ENCODE data around the gene TMPRSS3.

TMPRSS3 gene

DNA sequence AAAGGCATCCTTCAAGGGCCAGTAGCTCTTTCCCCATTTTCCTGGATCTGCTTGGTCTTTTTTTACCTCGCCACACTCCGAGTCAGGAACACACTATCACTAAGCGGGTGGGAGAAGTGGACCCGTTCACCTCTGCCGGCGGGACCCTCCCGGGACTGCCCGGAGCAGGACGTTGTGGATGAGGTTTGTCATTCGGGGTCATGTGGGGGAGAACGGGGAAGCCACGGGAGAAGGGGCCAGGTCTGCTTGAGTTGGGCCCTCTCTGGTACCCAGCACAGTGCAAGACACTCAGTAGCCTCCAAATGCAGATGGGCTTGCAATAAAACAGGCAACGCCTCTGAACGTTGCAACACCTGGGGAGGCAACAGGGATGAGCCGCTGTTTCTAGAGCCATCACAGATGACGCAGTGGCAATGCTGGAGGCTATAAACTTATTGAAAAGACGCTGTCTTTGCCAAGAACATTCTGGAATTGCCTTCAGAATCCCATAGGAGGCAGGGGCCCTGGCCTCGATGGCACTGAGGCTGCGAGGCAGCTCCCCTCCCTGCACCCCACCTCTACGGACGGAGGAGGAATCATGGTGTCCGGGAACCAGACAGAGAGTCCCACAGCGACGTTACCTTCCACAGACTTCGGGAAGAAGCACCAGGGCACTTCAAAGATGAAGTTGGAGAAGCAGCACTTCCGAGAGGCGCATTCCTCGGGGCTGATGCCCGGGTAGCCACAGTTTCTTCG lies 48.8 kb downstream of the TMPRSS3 start:
- CTCF ChIA-PET, result interaction anchor here (1.8 kb wide), 1 partner anchor 37 kb away, joined by 5 read pairs; no protein-coding TSS in a partner anchor
- Histone ChIP-seq H3K4me1 (ENCODE audit: control insufficient read depth, insufficient read depth, low read length) (no peaks in the 10 kb centered on the region), H3K9me3 (ENCODE audit: control insufficient read depth, insufficient read depth, low read depth, low read length) (no peaks in the 10 kb centered on the region), H3K4me3 (ENCODE audit: low read depth, low read length) (no peak overlapping the region), H3K36me3 (ENCODE audit: control insufficient read depth in 2 of 2, insufficient read depth in 1 of 2, low read length in 2 of 2) (no peaks in the 10 kb centered on the region), H3K27ac (ENCODE audit: extremely low read depth, low read depth, low read length) (no peak overlapping the region)
- POLR2A ChIA-PET, result no interaction called here
- no peak for TF ChIP-seq ZNF843 (tag by site-specific recombination; IDR thresholded peaks at IDR 0.05)
- TF ChIP-seq, protein P1, sequence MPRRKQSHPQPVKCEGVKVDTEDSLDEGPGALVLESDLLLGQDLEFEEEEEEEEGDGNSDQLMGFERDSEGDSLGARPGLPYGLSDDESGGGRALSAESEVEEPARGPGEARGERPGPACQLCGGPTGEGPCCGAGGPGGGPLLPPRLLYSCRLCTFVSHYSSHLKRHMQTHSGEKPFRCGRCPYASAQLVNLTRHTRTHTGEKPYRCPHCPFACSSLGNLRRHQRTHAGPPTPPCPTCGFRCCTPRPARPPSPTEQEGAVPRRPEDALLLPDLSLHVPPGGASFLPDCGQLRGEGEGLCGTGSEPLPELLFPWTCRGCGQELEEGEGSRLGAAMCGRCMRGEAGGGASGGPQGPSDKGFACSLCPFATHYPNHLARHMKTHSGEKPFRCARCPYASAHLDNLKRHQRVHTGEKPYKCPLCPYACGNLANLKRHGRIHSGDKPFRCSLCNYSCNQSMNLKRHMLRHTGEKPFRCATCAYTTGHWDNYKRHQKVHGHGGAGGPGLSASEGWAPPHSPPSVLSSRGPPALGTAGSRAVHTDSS (tag by site-specific recombination; IDR thresholded peaks at IDR 0.05), result no peak
- no peak for TF ChIP-seq WT1 (tag by site-specific recombination; IDR thresholded peaks at IDR 0.05)

DNA sequence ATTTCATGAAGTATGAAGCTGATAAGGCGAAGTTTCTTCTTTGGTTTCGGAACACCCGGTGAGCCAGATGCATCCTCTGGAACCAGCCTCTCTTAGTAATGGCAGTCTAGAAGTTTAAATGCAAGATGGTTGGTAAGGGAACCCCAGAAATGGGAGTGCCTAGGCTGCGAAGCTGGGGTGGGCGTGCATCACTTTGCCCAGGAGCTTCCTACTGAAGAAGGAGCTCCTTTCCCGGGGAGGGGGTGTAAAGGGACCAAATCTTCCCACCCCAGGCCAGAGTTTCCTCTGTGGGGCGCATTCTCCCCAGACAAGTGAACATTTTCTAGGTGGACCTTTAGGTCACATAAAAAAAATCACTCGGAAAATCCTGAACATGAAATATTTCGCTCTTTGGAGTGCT lies 49.4 kb downstream of the TMPRSS3 start:
- ChIA-PET POLR2A (no interaction called here), CTCF (interaction anchor here (1.8 kb wide), 1 partner anchor 36 kb away, joined by 5 read pairs; no protein-coding TSS in a partner anchor)
- Histone ChIP-seq H3K4me1 (ENCODE audit: control insufficient read depth, insufficient read depth, low read length) (no peaks in the 10 kb centered on the region), H3K36me3 (ENCODE audit: control insufficient read depth in 2 of 2, insufficient read depth in 1 of 2, low read length in 2 of 2) (no peaks in the 10 kb centered on the region), H3K4me3 (ENCODE audit: low read depth, low read length) (no peak overlapping the region), H3K27ac (ENCODE audit: extremely low read depth, low read depth, low read length) (no peak overlapping the region), H3K9me3 (ENCODE audit: control insufficient read depth, insufficient read depth, low read depth, low read length) (no peaks in the 10 kb centered on the region)
- no peak for TF ChIP-seq ZNF248 (tag by site-specific recombination; IDR thresholded peaks at IDR 0.05)

- Histone ChIP-seq H3K9me3 (ENCODE audit: control insufficient read depth, insufficient read depth, low read depth, low read length) (no peaks in the 10 kb centered on the region), H3K27ac (ENCODE audit: extremely low read depth, low read depth, low read length) (no peak overlapping the region), H3K4me1 (ENCODE audit: control insufficient read depth, insufficient read depth, low read length) (no peaks in the 10 kb centered on the region), H3K36me3 (ENCODE audit: control insufficient read depth in 2 of 2, insufficient read depth in 1 of 2, low read length in 2 of 2) (no peaks in the 10 kb centered on the region), H3K4me3 (ENCODE audit: low read depth, low read length) (no peak overlapping the region)
- CTCF ChIA-PET, result interaction anchor here (0.5 to 1.1 kb wide), 3 partner anchors 15 to 1347 kb away, joined by 3 read pairs; no protein-coding TSS in a partner anchor
- POLR2A ChIA-PET, result no interaction called here
- TF ChIP-seq ZNF701 (tag by site-specific recombination; IDR thresholded peaks at IDR 0.05) (no peak), ZNF311 (tag by site-specific recombination; IDR thresholded peaks at IDR 0.05; ENCODE audit: borderline replicate concordance) (no peak), ZNF555 (tag by site-specific recombination; conservative IDR thresholded peaks at IDR 0.05) (no peak), ZNF530 (tag by site-specific recombination; IDR thresholded peaks at IDR 0.05; ENCODE audit: low read depth) (no peak), ZNF76 (tag by site-specific recombination; IDR thresholded peaks at IDR 0.05; ENCODE audit: borderline replicate concordance, low read depth) (no peak), GLIS2 (tag by site-specific recombination; IDR thresholded peaks at IDR 0.05) (no peak), ZBTB1 (tag by site-specific recombination; IDR thresholded peaks at IDR 0.05) (no peak), ZNF558 (tag by site-specific recombination; IDR thresholded peaks at IDR 0.05) (no peak), ZNF830 (tag by site-specific recombination; IDR thresholded peaks at IDR 0.05; ENCODE audit: low read depth) (no peak), KLF9 (tag by site-specific recombination; IDR thresholded peaks at IDR 0.05; ENCODE audit: low read depth) (no peak), ZNF514 (tag by site-specific recombination; IDR thresholded peaks at IDR 0.05) (no peak), YY1 (tag by site-specific recombination; IDR thresholded peaks at IDR 0.05) (no peak), ZNF366 (tag by site-specific recombination; conservative IDR thresholded peaks at IDR 0.05) (no peak), ZNF521 (tag by site-specific recombination; IDR thresholded peaks at IDR 0.05) (no peak), ZNF423 (tag by site-specific recombination; IDR thresholded peaks at IDR 0.05) (no peak), ZNF518A (tag by site-specific recombination; conservative IDR thresholded peaks at IDR 0.05; ENCODE audit: low read depth) (no peak)
- TF ChIP-seq, protein P2, sequence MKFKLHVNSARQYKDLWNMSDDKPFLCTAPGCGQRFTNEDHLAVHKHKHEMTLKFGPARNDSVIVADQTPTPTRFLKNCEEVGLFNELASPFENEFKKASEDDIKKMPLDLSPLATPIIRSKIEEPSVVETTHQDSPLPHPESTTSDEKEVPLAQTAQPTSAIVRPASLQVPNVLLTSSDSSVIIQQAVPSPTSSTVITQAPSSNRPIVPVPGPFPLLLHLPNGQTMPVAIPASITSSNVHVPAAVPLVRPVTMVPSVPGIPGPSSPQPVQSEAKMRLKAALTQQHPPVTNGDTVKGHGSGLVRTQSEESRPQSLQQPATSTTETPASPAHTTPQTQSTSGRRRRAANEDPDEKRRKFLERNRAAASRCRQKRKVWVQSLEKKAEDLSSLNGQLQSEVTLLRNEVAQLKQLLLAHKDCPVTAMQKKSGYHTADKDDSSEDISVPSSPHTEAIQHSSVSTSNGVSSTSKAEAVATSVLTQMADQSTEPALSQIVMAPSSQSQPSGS (tag by site-specific recombination; IDR thresholded peaks at IDR 0.05; ENCODE audit: low read depth), result no peak
- TF ChIP-seq, protein P3, sequence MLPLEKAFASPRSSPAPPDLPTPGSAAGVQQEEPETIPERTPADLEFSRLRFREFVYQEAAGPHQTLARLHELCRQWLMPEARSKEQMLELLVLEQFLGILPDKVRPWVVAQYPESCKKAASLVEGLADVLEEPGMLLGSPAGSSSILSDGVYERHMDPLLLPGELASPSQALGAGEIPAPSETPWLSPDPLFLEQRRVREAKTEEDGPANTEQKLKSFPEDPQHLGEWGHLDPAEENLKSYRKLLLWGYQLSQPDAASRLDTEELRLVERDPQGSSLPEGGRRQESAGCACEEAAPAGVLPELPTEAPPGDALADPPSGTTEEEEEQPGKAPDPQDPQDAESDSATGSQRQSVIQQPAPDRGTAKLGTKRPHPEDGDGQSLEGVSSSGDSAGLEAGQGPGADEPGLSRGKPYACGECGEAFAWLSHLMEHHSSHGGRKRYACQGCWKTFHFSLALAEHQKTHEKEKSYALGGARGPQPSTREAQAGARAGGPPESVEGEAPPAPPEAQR (tag by site-specific recombination; IDR thresholded peaks at IDR 0.05), result no peak
These were observed 51.2 kb downstream of the TMPRSS3 start for GRCh38 chr21:42344631-42345030.
